GM19438 (cell line): ENCODE data around the gene FAM13A.
"Not testable (repeated sequence)": the region's sequence is repeated elsewhere in the genome, so short reads cannot be mapped to it uniquely, and the experiment has no call there.

ENCODE experiments used
- ATAC-seq: cut with Tn5 transposase; IDR thresholded peaks from one replicate; pipeline ENCODE4 v1.9.1; 2021; ENCODE audit warnings: low read depth; ENCODE audit not compliant: unreplicated experiment

FAM13A gene

DNA sequence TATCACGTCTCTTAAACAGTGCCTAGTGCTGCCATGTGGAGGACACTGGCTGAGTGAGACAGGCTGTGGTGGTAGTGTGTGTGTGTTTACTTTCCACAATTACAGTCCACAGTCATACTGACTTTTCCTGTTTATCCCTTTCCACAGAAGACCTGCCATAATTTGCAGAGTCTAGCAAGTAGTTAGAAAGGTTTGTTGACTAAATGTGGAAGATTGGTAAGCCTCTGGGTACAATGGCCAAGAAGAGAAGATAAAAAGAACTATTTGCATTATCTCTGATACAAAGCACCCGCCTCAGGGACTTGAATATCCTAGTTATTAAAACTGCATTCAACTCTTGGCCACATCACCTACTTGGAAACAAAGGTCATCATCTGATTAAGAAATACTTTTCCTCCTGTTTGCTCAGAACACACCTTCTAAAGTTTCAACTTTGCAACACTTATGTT lies 89.1 kb downstream of the FAM13A start:
- no peak for ATAC-seq

DNA sequence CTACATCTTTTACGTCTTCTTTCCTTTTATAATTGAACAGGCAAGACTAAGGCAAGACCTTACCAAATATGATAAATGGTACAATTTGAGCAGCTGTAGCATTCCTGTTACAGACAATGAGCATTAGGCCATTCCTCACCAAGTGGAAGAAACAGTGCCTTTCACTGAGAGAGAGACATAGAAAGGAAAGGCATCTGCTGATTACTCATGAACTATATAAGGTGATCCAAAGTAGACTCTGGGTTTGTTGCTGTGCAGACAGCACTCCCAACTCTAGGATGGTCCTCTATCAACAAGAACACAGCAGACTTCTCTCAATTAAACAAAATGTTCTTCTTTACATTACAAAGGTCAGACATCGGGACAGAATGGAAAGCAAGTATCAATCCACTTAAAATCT lies 91.9 kb downstream of the FAM13A start:
- ATAC-seq, result no peak

DNA sequence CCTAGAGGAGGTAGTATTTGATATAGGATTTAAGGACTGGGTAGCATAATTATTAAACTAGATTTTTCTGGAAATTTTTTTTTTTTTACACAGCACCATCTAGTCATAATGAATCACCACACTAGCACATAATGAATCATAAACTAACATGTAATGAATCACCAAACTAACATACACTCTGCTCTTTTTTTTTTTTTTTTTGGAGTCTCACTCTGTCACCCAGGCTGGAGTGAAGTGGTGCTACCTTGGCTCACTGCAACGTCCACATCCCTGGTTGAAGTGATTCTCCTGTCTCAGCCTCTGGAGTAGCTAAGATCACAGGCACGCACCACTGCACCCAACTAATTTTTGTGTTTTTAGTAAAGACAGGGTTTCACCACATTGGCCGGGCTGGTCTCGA lies 92.5 kb downstream of the FAM13A start:
- no peak for ATAC-seq

DNA sequence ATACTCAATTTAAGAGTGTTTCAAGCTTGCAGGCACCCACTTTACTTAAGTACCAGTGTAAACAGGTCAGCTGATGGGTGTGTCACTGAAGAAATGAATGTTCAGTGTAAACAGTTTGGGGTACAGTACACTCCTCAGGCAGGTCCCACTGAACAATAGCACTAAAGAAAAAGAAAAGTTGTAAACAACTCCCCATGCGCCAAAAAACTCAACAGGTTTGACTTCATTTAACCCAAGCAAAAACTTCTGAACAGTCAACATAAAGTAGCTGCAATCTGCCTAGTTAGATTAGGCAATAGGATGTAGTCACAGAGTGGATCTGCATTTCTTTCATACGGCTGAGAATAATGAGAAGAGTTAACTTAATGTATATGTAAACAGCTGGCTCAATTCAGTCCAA lies 93.2 kb downstream of the FAM13A start:
- no peak for ATAC-seq

DNA sequence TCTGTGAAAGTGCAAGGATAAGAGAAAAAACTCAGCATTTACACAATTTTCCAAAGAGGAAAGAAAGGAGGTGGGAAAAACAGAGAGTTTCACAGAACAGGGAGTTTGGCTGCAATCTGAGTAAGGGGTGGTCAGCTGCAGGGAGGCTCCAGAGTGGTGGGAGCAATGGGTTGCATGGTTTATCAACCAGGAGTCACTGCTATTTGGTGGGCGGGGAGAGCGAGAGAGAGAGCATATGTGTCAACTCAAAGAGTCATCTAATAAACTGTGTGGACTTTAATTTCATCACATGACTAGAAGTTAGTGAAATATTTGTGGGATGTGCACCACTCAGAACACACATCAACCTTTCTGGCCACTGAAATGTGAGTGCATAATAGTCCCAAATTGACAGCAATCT lies 94.6 kb downstream of the FAM13A start:
- ATAC-seq, result no peak

DNA sequence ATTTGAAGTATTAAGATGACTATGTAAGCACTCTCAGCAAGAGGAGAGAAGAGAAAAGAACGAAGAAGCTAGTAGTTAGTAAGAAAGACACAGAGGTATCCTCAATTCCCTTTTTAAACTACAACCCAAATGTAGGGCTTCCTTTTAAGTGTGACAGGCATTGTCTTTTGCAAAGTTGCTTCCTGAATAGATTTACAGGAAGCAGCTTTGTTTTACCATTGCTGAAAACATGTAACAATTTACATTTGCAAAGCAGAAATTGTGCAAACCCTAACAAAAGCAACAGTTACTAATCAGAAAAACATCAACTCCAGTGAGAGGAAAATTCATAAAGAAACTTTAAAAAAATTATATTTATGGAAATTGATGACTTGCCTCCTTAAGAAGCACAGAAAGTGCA lies 96.4 kb downstream of the FAM13A start:
- ATAC-seq, result no peak

DNA sequence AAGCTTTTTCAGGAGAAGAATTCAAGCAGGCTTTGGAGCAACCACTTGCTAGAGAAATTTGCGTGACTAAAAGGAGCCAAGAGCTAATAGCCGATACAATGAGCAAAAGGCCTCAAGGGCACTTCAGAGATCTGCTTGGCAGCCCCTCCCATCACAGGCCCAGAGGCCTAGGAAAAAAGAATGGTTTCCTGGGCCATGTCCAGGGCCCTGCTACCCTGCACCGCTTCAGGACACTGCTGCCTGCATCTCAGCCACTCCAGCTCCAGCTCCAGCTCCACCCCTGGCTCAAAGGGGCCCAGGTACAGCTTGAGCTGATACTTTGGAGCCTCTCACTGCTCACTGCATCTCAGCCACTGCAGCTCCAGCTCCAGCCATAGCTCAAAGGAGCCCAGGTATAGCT lies 98.9 kb downstream of the FAM13A start:
- no peak for ATAC-seq

DNA sequence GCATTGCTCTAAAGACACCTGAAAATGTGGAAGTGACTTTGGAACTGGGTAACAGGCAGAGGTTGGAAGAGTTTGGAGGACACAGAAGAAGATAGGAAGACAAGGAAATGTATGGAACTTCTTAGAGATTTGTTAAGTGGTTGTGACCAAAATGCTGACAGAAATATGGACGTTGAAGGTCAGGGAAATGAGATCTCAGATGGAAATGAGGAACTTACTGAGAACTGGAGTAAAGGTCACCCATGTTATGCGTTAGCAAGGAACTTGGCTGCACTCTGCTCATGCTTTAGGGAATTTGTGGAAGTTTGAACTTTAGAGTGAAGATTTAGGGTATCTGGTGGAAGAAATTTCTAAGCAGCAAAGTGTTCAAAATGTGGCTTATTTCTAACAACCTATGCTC lies 99.4 kb downstream of the FAM13A start:
- no peak for ATAC-seq

DNA sequence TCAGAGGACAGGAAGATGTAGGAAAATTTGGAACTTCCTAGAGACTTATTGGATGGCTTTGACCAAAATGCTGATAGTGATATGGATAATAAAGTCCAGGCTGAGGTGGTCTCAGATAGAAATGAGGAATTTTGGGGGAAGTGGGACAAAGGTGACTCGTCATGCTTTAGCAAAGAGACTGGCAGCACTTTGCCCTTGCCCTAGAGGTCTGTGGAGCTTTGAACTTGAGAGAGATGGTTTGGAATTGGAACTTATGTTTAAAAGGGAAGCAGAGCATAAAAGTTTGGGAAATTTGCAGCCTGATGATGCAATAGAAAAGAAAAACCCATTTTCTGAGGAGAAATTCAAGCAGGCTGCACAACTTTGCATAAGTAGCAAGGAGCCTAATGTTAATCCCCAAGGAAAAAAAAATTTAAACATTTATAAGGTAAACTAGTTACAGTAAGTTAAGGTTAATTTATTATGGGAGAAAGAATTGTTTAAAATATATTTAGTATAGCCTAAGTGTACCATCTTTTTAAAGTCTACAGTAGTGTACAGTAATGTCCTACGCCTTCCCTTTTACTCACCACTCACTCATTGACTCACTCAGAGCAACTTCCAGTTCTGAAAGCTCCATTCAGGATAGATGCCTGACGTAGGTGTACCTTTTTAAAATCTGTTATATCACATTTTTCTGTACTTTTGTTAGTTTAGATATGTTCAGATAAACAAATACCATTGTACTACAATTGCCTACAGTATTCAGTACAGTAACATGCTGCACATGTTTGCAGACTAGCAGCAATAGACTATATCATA lies 101.2 kb downstream of the FAM13A start:
- no peak for ATAC-seq

DNA sequence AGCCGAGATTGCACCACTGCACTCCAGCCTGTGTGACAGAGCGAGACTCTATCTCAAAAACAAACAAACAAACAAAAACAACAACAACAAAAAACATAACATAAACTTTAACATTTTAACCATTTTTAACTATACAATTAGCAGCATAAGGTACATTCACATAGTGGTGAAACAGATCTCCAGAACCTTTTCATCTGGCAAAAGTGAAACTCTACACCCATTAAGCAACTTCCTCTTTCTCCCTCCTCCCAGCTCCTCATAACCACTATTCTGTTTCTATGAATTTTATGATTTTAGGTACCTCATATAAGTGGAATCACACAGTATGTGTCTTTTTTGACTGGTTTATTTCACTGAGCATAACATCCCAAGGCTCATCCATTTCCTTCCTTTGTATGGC lies 103.6 kb downstream of the FAM13A start:
- ATAC-seq, result peak; percentile 70

DNA sequence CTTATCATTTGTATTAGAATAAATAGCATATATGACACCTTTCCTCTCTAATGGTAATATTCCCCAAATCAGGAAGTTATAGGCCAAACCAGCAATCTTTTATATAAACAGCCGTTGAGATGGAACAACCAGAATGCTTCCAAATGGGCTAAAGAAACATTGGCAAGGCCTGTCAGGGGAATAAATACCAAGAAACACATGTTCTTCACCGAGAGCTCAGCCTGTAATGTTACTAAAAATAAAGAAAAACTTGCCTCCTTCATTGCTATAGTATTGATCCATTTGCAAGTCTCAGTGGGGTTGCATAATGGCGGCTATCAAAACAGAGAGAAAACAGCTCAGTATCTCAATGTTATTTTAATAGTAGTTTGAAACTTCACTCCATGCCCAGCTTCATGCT lies 104.9 kb downstream of the FAM13A start:
- ATAC-seq, result no peak

DNA sequence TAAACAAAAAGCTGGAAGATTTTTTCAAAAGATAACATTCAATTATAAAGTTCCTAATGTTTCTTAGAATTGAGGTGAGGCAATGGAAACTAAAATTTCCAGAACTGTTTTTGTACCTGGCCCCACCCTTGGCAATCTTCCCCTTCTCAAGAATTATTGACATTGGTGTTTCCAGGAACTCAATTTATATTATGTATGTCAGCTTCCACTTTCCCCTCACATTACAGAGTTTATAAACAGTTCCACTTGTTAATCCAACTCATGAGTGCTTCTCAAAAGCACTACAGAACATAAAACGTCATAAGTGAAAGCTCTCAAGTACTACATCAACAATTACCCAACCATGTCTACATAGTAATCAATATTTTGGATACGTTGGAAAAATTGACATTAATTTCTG lies 107.4 kb downstream of the FAM13A start:
- ATAC-seq, result no peak

DNA sequence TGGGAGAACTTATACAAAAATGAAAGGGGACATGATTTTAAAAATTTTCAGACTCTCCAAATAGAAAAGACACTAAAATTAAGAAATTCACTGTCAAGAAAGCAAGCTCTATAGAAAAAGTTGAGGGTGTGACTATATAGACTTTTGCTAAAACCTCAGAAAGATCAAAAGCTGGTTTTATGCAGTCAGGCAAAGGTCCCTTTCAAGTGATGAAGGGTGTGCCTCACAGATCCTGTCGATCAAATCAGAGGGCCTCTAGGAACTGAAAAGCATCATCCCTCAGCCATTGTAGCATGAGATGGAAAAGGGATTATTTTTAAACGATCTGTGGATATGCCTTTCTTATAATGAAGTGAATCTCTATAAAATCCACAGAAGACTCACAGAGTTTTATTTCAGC lies 116.5 kb downstream of the FAM13A start:
- ATAC-seq, result no peak

DNA sequence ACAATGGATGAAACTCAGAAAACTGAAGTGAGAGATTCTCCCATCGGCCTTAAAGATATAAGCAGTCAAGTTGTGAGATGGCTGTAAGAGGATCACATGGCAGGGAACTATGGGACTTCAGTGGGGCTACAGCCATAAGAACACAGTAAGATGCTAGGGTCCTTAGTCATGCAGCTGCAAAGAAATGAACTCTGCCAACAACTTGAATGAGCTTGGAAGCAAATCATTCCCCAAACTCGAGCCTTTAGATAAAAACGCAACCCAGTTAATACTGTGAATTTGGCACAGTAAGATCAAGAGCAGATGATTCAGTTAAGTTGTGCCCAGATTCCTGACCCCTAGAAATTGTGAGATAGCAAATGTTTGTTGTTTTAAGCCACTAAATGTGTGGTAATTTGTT lies 117.3 kb downstream of the FAM13A start:
- no peak for ATAC-seq

DNA sequence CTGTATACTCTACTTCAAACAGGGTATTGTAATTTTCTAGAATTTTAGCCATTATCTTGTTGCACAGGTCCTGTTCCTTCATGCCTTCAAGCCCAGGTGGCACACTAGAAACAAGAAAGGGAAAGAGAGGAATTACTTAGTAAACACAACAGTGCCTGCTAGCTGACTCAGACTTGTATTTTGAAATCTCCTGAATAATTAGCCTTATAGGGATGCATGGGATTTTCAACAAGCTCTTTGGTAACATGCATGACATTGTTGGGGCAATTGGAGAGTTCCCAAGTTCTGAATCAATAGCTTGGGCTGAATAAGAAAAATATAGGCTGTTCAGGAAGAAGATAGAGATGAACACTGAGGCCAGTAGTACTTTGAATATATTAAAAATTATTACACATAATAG lies 118.8 kb downstream of the FAM13A start:
- no peak for ATAC-seq

DNA sequence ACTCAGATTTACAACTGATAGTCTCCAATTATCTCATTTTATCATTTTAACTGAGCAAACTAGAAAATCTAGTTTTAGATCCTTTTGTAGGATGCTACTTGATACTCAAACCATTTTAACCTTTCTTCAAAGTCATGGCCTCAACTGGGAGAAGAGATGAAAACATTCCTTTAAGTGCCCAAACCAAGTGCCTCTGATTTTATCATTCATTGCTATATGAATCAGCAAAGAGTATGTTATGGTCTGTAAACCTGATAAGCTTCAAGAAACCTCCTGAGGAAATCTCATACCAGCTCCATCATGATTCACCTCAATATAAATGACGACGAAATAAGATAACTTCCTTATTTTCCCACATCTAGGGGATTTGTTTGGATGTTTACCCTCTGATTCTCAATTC lies 119.9 kb downstream of the FAM13A start:
- ATAC-seq, result no peak

DNA sequence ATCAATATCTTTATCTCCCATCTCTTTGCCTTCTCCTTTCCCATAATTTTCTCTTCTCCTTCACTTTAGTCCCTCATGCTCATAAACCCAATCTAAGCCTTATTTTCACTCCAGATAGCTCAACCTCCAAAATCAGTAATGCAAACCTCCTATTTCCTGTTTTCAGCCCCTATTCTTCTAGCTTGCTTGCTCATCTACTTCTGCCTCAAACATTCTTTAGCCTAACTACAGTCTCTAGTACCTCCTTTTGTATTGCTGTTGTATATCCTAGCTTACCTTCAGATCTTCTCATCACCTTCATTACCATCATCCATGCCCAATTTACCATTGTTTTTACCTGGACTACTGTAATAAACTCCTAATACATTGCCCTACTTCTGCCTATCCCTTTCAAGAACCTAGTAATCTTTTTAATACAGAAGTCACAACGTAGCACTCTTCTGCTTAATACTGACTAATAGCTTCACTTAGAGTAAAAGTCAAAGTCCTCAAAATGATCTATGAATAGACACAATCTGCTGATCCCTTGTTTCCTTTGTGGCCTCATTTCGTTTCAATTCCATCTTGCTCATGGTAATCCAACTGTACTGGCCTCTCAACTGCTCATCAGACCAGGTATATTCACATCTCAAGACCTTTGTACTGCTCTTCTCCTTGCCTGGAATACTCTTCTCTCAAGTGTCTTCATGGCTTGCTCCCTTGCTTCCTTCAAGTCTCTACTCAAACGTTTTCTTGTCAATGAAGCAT lies 123.4 kb downstream of the FAM13A start:
- ATAC-seq, result no peak

DNA sequence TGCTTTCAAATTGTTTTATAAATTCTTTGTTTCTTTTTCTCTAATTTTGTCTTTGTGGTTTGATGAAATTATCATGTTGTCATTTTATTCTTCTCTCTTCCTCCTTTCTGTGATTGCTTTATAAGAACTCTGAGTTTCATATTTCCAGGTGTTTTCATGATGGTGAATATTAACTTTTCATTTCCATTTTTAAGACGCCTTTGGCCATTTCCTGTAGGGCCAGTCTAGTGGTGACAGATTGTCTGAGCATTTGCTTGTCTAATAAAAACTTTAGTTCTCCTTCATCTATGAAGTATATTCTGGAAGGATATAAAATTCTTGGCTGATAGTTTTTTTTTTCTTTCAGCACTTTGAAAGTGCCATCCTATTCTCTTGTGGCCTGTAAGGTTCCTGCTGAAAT lies 128.1 kb downstream of the FAM13A start:
- ATAC-seq, result no peak

DNA sequence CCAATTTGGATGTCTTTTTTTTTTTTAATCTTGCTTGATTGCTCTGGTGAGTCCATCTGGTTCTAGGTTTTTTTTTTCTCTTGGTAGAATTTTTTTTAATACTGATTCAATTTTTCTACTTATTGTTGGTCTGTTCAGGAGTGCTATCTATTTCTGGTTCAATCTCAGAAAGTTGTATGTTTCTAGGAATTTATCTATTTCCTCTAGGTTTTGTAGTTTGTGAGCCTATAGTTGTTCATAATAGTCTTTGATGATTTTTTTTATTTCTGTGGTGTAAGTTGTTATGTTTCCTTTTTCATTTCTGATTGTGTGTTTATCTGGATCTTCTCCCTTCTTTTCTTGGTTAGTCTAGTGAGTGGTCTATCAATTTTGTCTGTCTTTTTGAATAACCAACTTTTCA lies 129.6 kb downstream of the FAM13A start:
- ATAC-seq, result no peak

DNA sequence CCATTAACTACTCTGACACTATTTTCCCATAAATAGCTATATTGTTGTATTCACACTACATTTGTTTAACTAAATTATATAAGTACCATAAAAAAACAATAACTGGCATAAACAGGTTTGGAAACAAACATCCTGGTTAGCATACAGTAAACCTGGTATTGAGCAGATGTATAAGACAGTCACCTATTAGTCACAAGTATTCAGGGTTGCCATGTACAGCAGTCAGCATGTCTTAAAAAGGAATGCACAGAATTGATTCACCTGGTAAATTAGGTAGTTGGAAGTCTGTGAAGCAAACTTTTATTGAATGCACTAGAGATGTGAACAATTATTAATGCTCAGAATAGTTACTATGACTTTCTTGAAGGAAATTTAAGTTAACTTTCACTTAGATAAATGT lies 137.9 kb downstream of the FAM13A start:
- no peak for ATAC-seq

DNA sequence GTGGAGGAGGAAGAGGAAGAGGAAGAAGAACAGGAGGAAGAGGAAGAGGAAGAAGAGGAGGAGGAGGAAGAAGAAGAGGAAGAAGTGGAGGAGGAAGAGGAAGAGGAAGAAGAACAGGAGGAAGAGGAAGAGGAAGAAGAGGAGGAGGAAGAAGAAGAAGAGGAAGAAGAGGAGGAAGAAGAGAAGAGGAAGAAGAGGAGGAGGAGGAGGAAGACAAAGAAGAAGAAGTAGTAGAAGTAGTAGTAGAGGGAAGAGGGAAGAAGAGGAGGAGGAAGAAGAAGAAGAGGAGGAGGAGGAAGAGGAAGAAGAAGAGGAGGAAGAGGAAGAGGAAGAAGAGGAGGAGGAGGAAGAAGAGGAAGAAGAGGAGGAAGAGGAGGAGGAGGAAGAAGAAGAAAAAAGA lies 143.8 kb downstream of the FAM13A start:
- not testable (repeated sequence) for ATAC-seq
